Left ventricle myocardium superior (tissue), 1 donor: ENCODE results near the gene SCAPER. TPM values are rescaled to one million over a fixed set of nuclear protein-coding genes. Genes with fewer than 3 reads are reported as not detected.
"Not testable (repeated sequence)": the region's sequence is repeated elsewhere in the genome, so short reads cannot be mapped to it uniquely, and the experiment has no call there.

ENCODE experiments used
- ATAC-seq: fragments of 200-7000 bp; cut with Tn5 transposase; one replicate; pipeline ENCODE4 v1.9.1; 2020; ENCODE audit warnings: mild to moderate bottlenecking, moderate library complexity
- DNase-seq: peaks from one replicate; pipeline ENCODE4 v3.0.0-alpha.2; 2020
- intact Hi-C: fragments of 100-400 bp; cut with micrococcal nuclease; formaldehyde crosslinking; loops from one replicate; pipeline ENCODE4 v1.11.0; 2022
- microRNA-seq: library from miRNA; unstranded; fragments of <30 nt; microRNA quantifications from one replicate; pipeline ENCODE4 v1.2.0, GENCODE V29; 2020; ENCODE audit warnings: borderline number of aligned reads
- total RNA-seq: library from RNA; stranded (reverse); fragmentation: NEBNext Ultra II Directional; extraction: Animal tissue kit (Norgen Biotek cat#: 25700); gene quantifications from one replicate; pipeline ENCODE4 v1.2.1, GENCODE V29; 2021
- donor health status: DM: no; HTN: yes; CAD: no; lungs with severe emphysema.

SCAPER gene
- total RNA-seq, 1 donor from 2014 or later = 54.9 TPM

- DNase-seq (no peak), ATAC-seq (no peak)
- intact Hi-C loops = no loop called here
Measured at GRCh38 chr15:76325704-76326103, 579.4 kb downstream of the SCAPER start.

GRCh38 chr15:76324066-76324465, 581.1 kb downstream of the SCAPER start:
- no peak for ATAC-seq
- DNase-seq = no peak
- intact Hi-C loops = no loop called here

DNA sequence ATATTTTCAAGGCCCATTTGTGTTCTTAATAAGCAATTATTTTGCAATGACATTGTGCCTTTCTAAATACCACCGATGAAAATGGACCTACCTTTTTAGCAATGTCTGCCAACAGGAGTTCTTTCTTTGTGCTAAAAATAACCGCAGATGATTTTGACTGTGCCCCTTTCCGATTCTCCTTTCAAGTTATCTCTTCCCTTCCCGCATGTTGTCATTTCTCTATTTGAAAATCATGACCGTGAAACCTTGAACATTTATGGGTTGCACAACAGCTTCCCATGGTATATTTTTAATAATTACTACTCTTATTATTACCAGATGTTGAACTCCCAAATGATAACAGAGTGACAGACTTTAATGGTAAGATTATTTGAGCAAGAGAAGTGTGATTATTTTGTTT, 583.5 kb downstream of the SCAPER start:
- ATAC-seq (peak; percentile 33), DNase-seq (no peak)
- intact Hi-C loops = no loop called here

DNA sequence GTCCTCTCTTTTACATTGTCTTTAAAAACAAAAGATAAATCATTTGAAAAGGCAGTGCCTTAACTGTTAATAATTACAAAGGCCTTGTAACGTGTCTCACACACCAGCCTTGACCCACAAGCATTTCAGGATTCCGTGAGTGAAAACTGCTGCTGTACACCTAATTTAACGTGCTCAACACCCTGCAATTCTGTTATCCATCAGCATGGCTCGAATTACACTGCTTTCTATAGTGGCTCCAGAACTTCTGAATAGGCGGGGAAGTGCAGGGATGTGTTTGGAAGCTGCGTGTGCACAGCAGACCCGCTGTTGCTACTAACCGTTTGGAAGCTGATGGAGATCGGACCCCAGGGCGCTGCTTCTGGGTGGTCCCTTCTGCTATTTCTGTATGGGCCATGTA, 584.0 kb downstream of the SCAPER start:
- intact Hi-C loops = no loop called here
- ATAC-seq (no peak), DNase-seq (no peak)

DNA sequence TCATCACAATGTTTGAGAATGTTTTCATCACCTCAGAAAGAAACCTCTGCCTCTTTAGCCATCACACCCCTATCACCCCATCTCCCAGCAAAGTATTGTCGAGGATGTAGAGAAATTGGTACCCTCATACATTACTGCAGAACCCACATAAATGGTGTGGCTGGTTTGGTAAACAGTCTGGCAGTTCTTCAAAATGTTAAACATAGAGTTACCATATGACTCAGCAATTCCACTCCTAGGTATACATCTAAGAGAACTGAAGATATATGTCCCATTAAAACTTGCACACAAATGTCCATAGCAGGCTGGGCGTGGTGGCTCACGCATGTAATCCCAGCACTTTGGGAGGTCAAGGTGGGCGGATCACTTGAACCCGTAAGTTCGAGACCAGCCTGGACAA, 585.1 kb downstream of the SCAPER start:
- no peak for ATAC-seq
- intact Hi-C loops = no loop called here
- no peak for DNase-seq

- no peak for DNase-seq
- ATAC-seq = no peak
- intact Hi-C loops = no loop called here
Measured at GRCh38 chr15:76313731-76314130, 591.4 kb downstream of the SCAPER start.

DNA sequence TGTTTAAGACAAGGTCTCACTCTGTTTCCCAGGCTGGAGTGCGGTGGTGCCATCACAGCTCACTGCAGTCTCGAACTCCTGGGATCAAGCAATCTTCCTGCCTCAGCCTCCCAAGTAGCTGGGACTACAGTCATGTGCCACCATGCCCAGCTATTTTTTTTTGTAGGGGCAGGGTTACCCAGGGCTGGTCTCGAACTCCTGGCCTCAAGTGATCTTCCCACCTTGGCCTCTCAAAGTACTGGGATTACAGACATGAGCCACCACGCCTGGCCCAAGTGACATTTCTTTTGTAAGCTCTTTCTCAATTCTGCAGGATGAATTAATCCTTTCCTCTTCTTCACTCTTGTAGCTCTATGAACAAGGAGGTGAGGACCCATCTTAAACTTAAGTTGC, 592.0 kb downstream of the SCAPER start:
- intact Hi-C loops, ATAC-seq, DNase-seq: not testable (repeated sequence)

- intact Hi-C loops = no loop called here
- no peak for DNase-seq
- no peak for ATAC-seq
Measured at GRCh38 chr15:76312540-76313174, 592.5 kb downstream of the SCAPER start.

GRCh38 chr15:76311100-76311953, 593.8 kb downstream of the SCAPER start, which contains the start of gene ETFA:
ETFA (minus strand) TSS chr15:76311469; CDS start chr15:76311388, 81 bp downstream.
- intact Hi-C loops = no loop called here
- DNase-seq (peak; percentile 99), ATAC-seq (peak; percentile 98)

- DNase-seq = no peak
- intact Hi-C loops = no loop called here
- peak; percentile 42 for ATAC-seq
Measured at GRCh38 chr15:76310475-76311099, 594.6 kb downstream of the SCAPER start.

- DNase-seq (no peak), ATAC-seq (no peak)
- intact Hi-C loops = no loop called here
Measured at GRCh38 chr15:76309601-76310330, 595.4 kb downstream of the SCAPER start.

GRCh38 chr15:76303909-76304308, 601.2 kb downstream of the SCAPER start:
- intact Hi-C loops = no loop called here
- ATAC-seq = no peak
- DNase-seq = no peak

DNA sequence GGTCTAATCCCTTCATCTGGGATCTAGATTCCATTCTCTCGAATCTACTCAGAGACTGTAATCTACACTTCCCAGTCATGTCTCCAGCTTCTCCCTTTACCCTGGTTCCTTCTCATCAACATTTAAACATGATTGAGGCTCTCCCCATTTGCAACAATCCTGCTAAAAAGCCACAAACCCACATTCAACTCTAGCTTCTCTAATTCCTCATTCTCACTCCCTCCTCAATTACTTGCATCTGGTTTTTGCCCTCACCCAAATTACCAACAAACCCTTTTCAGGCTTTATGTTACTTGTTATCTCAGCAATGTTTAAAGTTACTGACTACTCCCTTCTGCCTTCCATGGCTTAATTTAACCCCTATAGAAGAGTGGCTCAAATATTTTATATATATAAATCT, 605.4 kb downstream of the SCAPER start:
- intact Hi-C loops = no loop called here

DNA sequence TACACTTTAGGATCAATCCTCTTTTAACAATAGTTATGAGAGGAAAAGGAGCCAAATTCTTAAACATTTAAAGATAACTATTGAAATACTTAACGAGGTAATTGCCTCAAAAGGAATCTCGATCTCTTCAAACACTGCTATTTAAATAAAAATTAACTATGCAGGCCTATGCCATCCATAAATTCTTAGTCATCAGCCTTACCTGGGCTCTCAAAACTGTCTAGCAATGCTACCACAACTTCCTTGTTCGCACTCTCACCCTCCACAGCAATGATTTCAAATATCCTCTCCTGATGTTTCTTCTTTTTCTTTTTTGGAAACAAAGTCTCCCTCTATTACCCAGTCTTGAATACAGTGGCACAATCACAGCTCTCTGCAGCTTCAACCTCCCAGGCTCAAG, 606.2 kb downstream of the SCAPER start:
- intact Hi-C loops = no loop called here
- no peak for DNase-seq
- no peak for ATAC-seq

More for the DNA sequence above, 605.4 kb downstream of the SCAPER start:
- ATAC-seq = no peak
- no peak for DNase-seq

DNA sequence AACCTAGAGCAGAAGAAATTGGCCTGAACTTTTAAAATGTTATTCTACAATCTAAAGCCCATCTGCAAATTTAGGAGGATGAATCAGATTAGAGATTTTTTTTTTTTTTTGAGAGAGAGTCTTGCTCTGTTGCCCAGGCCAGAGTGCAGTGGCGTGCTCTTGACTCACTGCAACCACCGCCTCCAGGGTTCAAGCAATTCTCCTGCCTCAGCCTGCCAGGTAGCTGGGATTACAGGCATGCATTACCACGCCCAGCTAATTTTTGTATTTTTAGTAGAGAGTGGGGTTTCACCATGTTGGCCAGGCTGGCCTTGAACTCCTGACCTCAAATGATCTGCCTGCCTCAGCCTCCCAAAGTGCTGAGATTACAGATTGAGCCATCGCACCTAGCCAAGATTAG, 607.2 kb downstream of the SCAPER start:
- ATAC-seq, DNase-seq, intact Hi-C loops: not testable (repeated sequence)

Small RNA genes within 50 kb of the gene (microRNA-seq; reads per million reads assigned to microRNA genes)
- gene MIR3713 = not detected

Other genes starting within 250 kb of the SCAPER start
- gene RCN2, start 26.4 kb upstream of the SCAPER start, total RNA-seq = 24.0 TPM
- 2.4 TPM for gene PSTPIP1, start 89.8 kb upstream of the SCAPER start, total RNA-seq
- gene TSPAN3, start 165.8 kb upstream of the SCAPER start, total RNA-seq = 97.1 TPM